GM12878 (cell line): Measurements from ENCODE around the gene VSX2. TPM values are rescaled to one million over a fixed set of nuclear protein-coding genes. Genes with fewer than 3 reads are reported as not detected.

Experiments
- ATAC-seq: fragments of 200-7000 bp; cut with Tn5 transposase; 3 replicates; pipeline ENCODE4 v1.9.1; 2020; ENCODE audit warnings: mild to moderate bottlenecking, moderate library complexity
- BruUV-seq: library from RNA; stranded (reverse); fragments of 400-500 nt; replicated peaks from 2 replicates; lab custom pipeline; 2021; lab: Mats Ljungman, UMichigan
- CTCF ChIA-PET: fragments of 300-600 bp; sonication (Branson Sonifier 250); formaldehyde crosslinking; extraction: SDS; loops from one replicate; lab custom pipeline; 2021; ENCODE audit warnings: inconsistent platforms; lab: Yijun Ruan, JAX
- POLR2A ChIA-PET: fragments of 350-600 bp; formaldehyde crosslinking; extraction: SDS; loops from one replicate; lab custom pipeline; 2021; ENCODE audit warnings: inconsistent platforms; lab: Charles Lee
- RAD21 ChIA-PET: fragments of 300-600 bp; sonication (Branson Sonifier 250); formaldehyde crosslinking; loops from one replicate; lab custom pipeline; 2023; ENCODE audit warnings: antibody characterized with exemption; ENCODE audit not compliant: unreplicated experiment; lab: Charles Lee
- SMC1A ChIA-PET: fragments of 300-600 bp; sonication (Branson Sonifier 250); formaldehyde crosslinking; loops from one replicate; lab custom pipeline; 2023; ENCODE audit not compliant: unreplicated experiment, uncharacterized antibody; lab: Charles Lee
- DNase-seq: peaks from one replicate; pipeline ENCODE4 v3.0.0-alpha.2; 2011; ENCODE audit warnings: low read depth, low spot score
- FAIRE-seq: peaks from 3 replicates; lab custom pipeline; 2011; peaks lifted over from hg19 to GRCh38; lab: Jason Lieb, UNC
- H2AFZ ChIP-seq: 2 replicates; pipeline ENCODE4 v1.6.0; 2011; ENCODE audit warnings: low read depth, low read length, control low read depth; ENCODE audit not compliant: control insufficient read depth
- H3K27ac ChIP-seq: 2 replicates; pipeline ENCODE4 v1.5.1; 2011; ENCODE audit warnings: control low read depth; ENCODE audit not compliant: control insufficient read depth, insufficient read depth
- H3K27me3 ChIP-seq, 2 experiments: replicated peaks in 1 of 2; 2 replicates each; pipeline versions ENCODE4 v1.6.0 to v1.6.1; 2011; ENCODE audit warnings: low read length in 1 of 2; ENCODE audit not compliant: control insufficient read depth in 2 of 2, insufficient read depth in 2 of 2
- H3K36me3 ChIP-seq, 2 experiments: 2 replicates each; pipeline ENCODE4 v1.5.1; 2011; ENCODE audit warnings: low read length in 1 of 2; ENCODE audit not compliant: control insufficient read depth in 2 of 2, insufficient read depth in 2 of 2
- H3K4me1 ChIP-seq: 2 replicates; pipeline ENCODE4 v1.6.1; 2011; ENCODE audit warnings: mild to moderate bottlenecking, low read length, moderate library complexity, mixed read lengths; ENCODE audit not compliant: control insufficient read depth, insufficient read depth
- H3K4me2 ChIP-seq: 2 replicates; pipeline ENCODE4 v1.6.0; 2011; ENCODE audit warnings: control low read depth; ENCODE audit not compliant: control insufficient read depth, insufficient read depth
- H3K4me3 ChIP-seq: fragments of 200-600 bp; sonication (generic); 2 replicates; pipeline ENCODE4 v1.5.1; 2016
- H3K79me2 ChIP-seq: 2 replicates; pipeline ENCODE4 v1.6.0; 2011; ENCODE audit warnings: low read length; ENCODE audit not compliant: control insufficient read depth, insufficient read depth
- H3K9ac ChIP-seq: 2 replicates; pipeline ENCODE4 v1.8.0; 2011; ENCODE audit warnings: low read length, control low read depth, mixed read lengths; ENCODE audit not compliant: control insufficient read depth, insufficient read depth
- H3K9me3 ChIP-seq: replicated peaks from 3 replicates; pipeline ENCODE4 v1.5.1; 2011; ENCODE audit warnings: mild to moderate bottlenecking, low read length; ENCODE audit not compliant: control insufficient read depth, insufficient read depth
- H4K20me1 ChIP-seq: 2 replicates; pipeline ENCODE4 v1.6.0; 2011; ENCODE audit not compliant: control insufficient read depth, insufficient read depth
- CTCF ChIP-seq, 3 experiments: IDR thresholded peaks in 2 of 3; conservative IDR thresholded peaks in 1 of 3; 2 replicates each; pipeline ENCODE4 v1.5.1; 2011; ENCODE audit warnings: low read depth in 3 of 3, low read length in 3 of 3, mild to moderate bottlenecking in 3 of 3, control low read depth in 2 of 3, moderate library complexity in 2 of 3, inconsistent platforms in 1 of 3, mixed read lengths in 1 of 3; ENCODE audit not compliant: control insufficient read depth in 2 of 3, insufficient read depth in 1 of 3; ENCODE audit errors: extremely low read depth in 1 of 3
- EED ChIP-seq: sonication (generic); IDR thresholded peaks from 2 replicates; pipeline ENCODE4 v1.6.1; 2016; ENCODE audit warnings: antibody characterized with exemption, low read depth
- ETV6 ChIP-seq, 2 experiments: fragments of 450-650 bp in 1 of 2; IDR thresholded peaks in 1 of 2; conservative IDR thresholded peaks in 1 of 2; 2 replicates each; pipeline ENCODE4 v1.6.1; 2014; ENCODE audit warnings: antibody characterized with exemption in 1 of 2, borderline replicate concordance in 1 of 2, low read depth in 1 of 2, mild to moderate bottlenecking in 1 of 2, moderate library complexity in 1 of 2
- RAD21 ChIP-seq: IDR thresholded peaks from 2 replicates; pipeline ENCODE4 v1.6.1; 2011; ENCODE audit warnings: mild to moderate bottlenecking, low read depth, low read length, moderate library complexity; ENCODE audit not compliant: insufficient read depth
- SMARCA5 ChIP-seq: fragments of 450-650 bp; IDR thresholded peaks from 2 replicates; pipeline ENCODE4 v1.6.1; 2017; ENCODE audit warnings: mild to moderate bottlenecking
- SMC3 ChIP-seq: IDR thresholded peaks from 2 replicates; pipeline ENCODE4 v1.6.1; 2011; ENCODE audit warnings: low read length, improper control_type of control experiment, borderline replicate concordance
- TBL1XR1 ChIP-seq: IDR thresholded peaks from 2 replicates; pipeline ENCODE4 v1.6.1; 2012; ENCODE audit warnings: low read depth, low read length, improper control_type of control experiment
- YBX1 ChIP-seq: fragments of 450-650 bp; IDR thresholded peaks from 2 replicates; pipeline ENCODE4 v1.6.1; 2016; ENCODE audit warnings: antibody characterized with exemption
- ZNF207 ChIP-seq: fragments of 450-650 bp; IDR thresholded peaks from 2 replicates; pipeline ENCODE4 v1.6.1; 2014; ENCODE audit warnings: antibody characterized with exemption, mild to moderate bottlenecking, borderline replicate concordance
- WGBS: methylation state at CpG from one replicate; pipeline ENCODE4 v1.1.6; 2016; ENCODE audit warnings: low lambda C conversion rate; ENCODE audit not compliant: insufficient replicate concordance, insufficient coverage; ENCODE audit errors: missing lambda C conversion rate; 5-methylcytosine and 5-hydroxymethylcytosine counted together
- in situ Hi-C: fragments of 300-500 bp; cut with MboI; formaldehyde crosslinking; loops from 9 replicates; pipeline ENCODE4 v1.14.3; 2018; ENCODE audit warnings: mixed read lengths
- intact Hi-C: fragments of 100-400 bp; cut with micrococcal nuclease; formaldehyde crosslinking; loops from one replicate; pipeline ENCODE4 v1.14.2; 2022; ENCODE audit not compliant: unreplicated experiment
- polyA plus RNA-seq, 11 experiments: library from polyadenylated mRNA; depleted of rRNA in 4 of 11; unstranded in 6 of 11; stranded (reverse) in 5 of 11; fragments of >200 nt; fragmentation: Nextera tagmentation in 4 of 11; fragmentation: Illumina TruSeq in 1 of 11; extraction: Ambion mirVana in 4 of 11; extraction: Trizol in 1 of 11; gene quantifications; 1 replicate in 1 of 11; 2 replicates in 10 of 11; pipeline versions ENCODE4 v1.2.1 to v1.2.3, GENCODE V29; 2011 to 2016; ENCODE audit warnings: inconsistent platforms in 2 of 11, missing spikeins in 2 of 11, low read depth in 1 of 11
- total RNA-seq, 4 experiments: library from RNA; depleted of rRNA in 3 of 4; stranded (reverse); fragments of >200 nt in 3 of 4; fragmentation: Illumina TruSeq in 1 of 4; extraction: Trizol in 1 of 4; gene quantifications; 2 replicates each; pipeline versions ENCODE4 v1.2.1 to v1.2.3, GENCODE V29; 2013 to 2021
- TF ChIP-seq, protein P1 (sequence below): IDR thresholded peaks from 2 replicates; pipeline ENCODE4 v1.6.1; 2011; ENCODE audit warnings: low read depth, low read length, improper control_type of control experiment, borderline replicate concordance

The VSX2 gene
- total and polyA plus RNA-seq, 10 of the 15 experiments (the other 5 are each of a cell fraction or from before 2014, with no cell fraction given): 0.04 to 0.05 TPM; not detected in 8

GRCh38 chr14:74255281-74255680 lies 16.0 kb downstream of the VSX2 start:
- peaks cover 3 to 4% of the 10 kb centered on the region in 2 experiments; a peak in 3 of 4 replicates for H3K27me3 ChIP-seq
- ChIA-PET RAD21 (no interaction called here), POLR2A (no interaction called here), SMC1A (interaction anchor here (1.2 kb wide), 1 partner anchor 45 kb away, joined by 3 read pairs; no protein-coding TSS in a partner anchor), CTCF (interaction anchor here (1.0 to 2.1 kb wide), 4 partner anchors 9 to 369 kb away, joined by 3 to 8 read pairs (median 4); no protein-coding TSS in a partner anchor)
- no peak overlapping the region for H3K4me3 ChIP-seq
- H3K9ac ChIP-seq: no peak overlapping the region
- DNase-seq (no peak), FAIRE-seq (no peak), ATAC-seq (no peak)
- in situ Hi-C loops (no loop called here), intact Hi-C loops (no loop called here)
- 32% methylated on average over 2 of the region's 3 CpGs for WGBS
- peaks cover 6% of the 10 kb centered on the region for H3K4me1 ChIP-seq
- H3K4me2 ChIP-seq: no peak overlapping the region
- H3K27ac ChIP-seq: no peak overlapping the region
- no peak overlapping the region for H2AFZ ChIP-seq
- no peaks in the 10 kb centered on the region for H3K9me3 ChIP-seq
- H4K20me1 ChIP-seq: no peaks in the 10 kb centered on the region
- no peaks in the 10 kb centered on the region for H3K36me3 ChIP-seq
- no TSS peak for BruUV-seq
- H3K79me2 ChIP-seq: no peaks in the 10 kb centered on the region
- TF ChIP-seq ZNF207: no peak

GRCh38 chr14:74257078-74257940 lies 18.1 kb downstream of the VSX2 start:
- whole genome bisulfite sequencing: 4% methylated on average over 57 of the region's 68 CpGs
- POLR2A ChIA-PET: no interaction called here
- peak; percentile 83; the same call in 1 of the 2 replicates for TF ChIP-seq SMARCA5
- TF ChIP-seq YBX1: no peak
- TF ChIP-seq SMC3: peak; percentile 36; the same call in 1 of the 2 replicates
- peak; percentile 81 to 88 (median 85) for TF ChIP-seq CTCF (IDR thresholded peaks at IDR 0.05 in 2 of 3, conservative IDR thresholded peaks at IDR 0.05 in 1 of 3; ENCODE audit: control insufficient read depth in 2 of 3, extremely low read depth in 1 of 3, insufficient read depth in 1 of 3, low read depth in 3 of 3, low read length in 3 of 3)
- peak; percentile 37; the same call in 1 of the 2 replicates for TF ChIP-seq RAD21
- TF ChIP-seq, protein P1, sequence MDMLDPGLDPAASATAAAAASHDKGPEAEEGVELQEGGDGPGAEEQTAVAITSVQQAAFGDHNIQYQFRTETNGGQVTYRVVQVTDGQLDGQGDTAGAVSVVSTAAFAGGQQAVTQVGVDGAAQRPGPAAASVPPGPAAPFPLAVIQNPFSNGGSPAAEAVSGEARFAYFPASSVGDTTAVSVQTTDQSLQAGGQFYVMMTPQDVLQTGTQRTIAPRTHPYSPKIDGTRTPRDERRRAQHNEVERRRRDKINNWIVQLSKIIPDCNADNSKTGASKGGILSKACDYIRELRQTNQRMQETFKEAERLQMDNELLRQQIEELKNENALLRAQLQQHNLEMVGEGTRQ: no peak
- no peak for TF ChIP-seq EED
- TF ChIP-seq ETV6 (conservative IDR thresholded peaks at IDR 0.05 in 1 of 2, IDR thresholded peaks at IDR 0.05 in 1 of 2; ENCODE audit: borderline replicate concordance in 1 of 2, low read depth in 1 of 2): no peak
- no peak for TF ChIP-seq TBL1XR1

More at GRCh38 chr14:74257078-74257940, 18.1 kb downstream of the VSX2 start:
- no peaks in the 10 kb centered on the region for H3K9me3 ChIP-seq
- no peak overlapping the region for H3K9ac ChIP-seq
- H3K27ac ChIP-seq: no peak overlapping the region
- H3K36me3 ChIP-seq: no peaks in the 10 kb centered on the region
- H3K4me2 ChIP-seq: peak overlapping the region; percentile 69
- H3K4me3 ChIP-seq: peak overlapping the region; percentile 68
- FAIRE-seq (no peak), ATAC-seq (peak; percentile 96), DNase-seq (no peak)
- intact Hi-C loops (no loop called here), in situ Hi-C loops (no loop called here)
- CTCF ChIA-PET: interaction anchor here (0.7 to 2.8 kb wide), 9 partner anchors 11 to 145 kb away, joined by 3 to 13 read pairs (median 4); no protein-coding TSS in a partner anchor
- no TSS peak for BruUV-seq
- H3K79me2 ChIP-seq: no peaks in the 10 kb centered on the region
- peaks cover 6% of the 10 kb centered on the region for H3K4me1 ChIP-seq
- peak overlapping the region; percentile 56 for H2AFZ ChIP-seq
- H3K27me3 ChIP-seq: peaks cover 3 to 4% of the 10 kb centered on the region in 2 experiments; a peak in 3 of 4 replicates
- SMC1A ChIA-PET: no interaction called here
- RAD21 ChIA-PET: no interaction called here
- H4K20me1 ChIP-seq: no peaks in the 10 kb centered on the region
